Mesothelial cell of epicardium (in vitro differentiated cells): Measurements from ENCODE around the gene NPW. TPM values are rescaled to one million over a fixed set of nuclear protein-coding genes. Genes with fewer than 3 reads are reported as not detected.

Experiments used
- DNase-seq, 2 experiments: peaks; one replicate each; pipeline ENCODE4 v3.0.0; 2021; ENCODE audit warnings: low spot score in 2 of 2; ENCODE audit not compliant: unreplicated experiment in 2 of 2
- H3K27ac Mint-ChIP-seq: 2 replicates; pipeline ENCODE4 v1.8.0; 2021; ENCODE audit warnings: mixed read lengths
- H3K27me3 Mint-ChIP-seq: 2 replicates; pipeline ENCODE4 v1.8.0; 2021; ENCODE audit warnings: low read depth, mixed read lengths
- H3K36me3 Mint-ChIP-seq: 2 replicates; pipeline ENCODE4 v1.8.0; 2021; ENCODE audit warnings: mixed read lengths
- H3K4me1 Mint-ChIP-seq: 2 replicates; pipeline ENCODE4 v1.8.0; 2021; ENCODE audit warnings: mixed read lengths
- H3K4me3 Mint-ChIP-seq: 2 replicates; pipeline ENCODE4 v1.8.0; 2021; ENCODE audit warnings: mild to moderate bottlenecking, moderate library complexity, mixed read lengths
- H3K9me3 Mint-ChIP-seq: 2 replicates; pipeline ENCODE4 v1.8.0; 2021; ENCODE audit warnings: mixed read lengths
- total RNA-seq: library from RNA; stranded (reverse); gene quantifications from 3 replicates; pipeline ENCODE4 v1.2.1, GENCODE V29; 2021
- TF ChIP-seq, protein P1 (sequence below): fragments of 200-600 bp; sonication (generic); IDR thresholded peaks from one replicate; pipeline ENCODE4 v1.5.0; 2021; ENCODE audit warnings: antibody characterized with exemption; ENCODE audit not compliant: unreplicated experiment

Gene NPW
- total RNA-seq, 1 donor from 2014 or later = 14.0 TPM

- no peak for DNase-seq
- Mint-ChIP-seq H3K9me3 (no peaks in the 10 kb centered on the region), H3K4me1 (peaks cover 15% of the 10 kb centered on the region), H3K27ac (peak overlapping the region; percentile 30), H3K27me3 (peaks cover 52% of the 10 kb centered on the region), H3K4me3 (peak overlapping the region; percentile 72), H3K36me3 (peaks cover 9% of the 10 kb centered on the region)
- TF ChIP-seq, protein P1, sequence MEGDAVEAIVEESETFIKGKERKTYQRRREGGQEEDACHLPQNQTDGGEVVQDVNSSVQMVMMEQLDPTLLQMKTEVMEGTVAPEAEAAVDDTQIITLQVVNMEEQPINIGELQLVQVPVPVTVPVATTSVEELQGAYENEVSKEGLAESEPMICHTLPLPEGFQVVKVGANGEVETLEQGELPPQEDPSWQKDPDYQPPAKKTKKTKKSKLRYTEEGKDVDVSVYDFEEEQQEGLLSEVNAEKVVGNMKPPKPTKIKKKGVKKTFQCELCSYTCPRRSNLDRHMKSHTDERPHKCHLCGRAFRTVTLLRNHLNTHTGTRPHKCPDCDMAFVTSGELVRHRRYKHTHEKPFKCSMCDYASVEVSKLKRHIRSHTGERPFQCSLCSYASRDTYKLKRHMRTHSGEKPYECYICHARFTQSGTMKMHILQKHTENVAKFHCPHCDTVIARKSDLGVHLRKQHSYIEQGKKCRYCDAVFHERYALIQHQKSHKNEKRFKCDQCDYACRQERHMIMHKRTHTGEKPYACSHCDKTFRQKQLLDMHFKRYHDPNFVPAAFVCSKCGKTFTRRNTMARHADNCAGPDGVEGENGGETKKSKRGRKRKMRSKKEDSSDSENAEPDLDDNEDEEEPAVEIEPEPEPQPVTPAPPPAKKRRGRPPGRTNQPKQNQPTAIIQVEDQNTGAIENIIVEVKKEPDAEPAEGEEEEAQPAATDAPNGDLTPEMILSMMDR = no peak
Measured at GRCh38 chr16:1982991-1983543, 36.5 kb upstream of the NPW start.

GRCh38 chr16:1983544-1984346, 35.8 kb upstream of the NPW start, which contains the start of gene GFER:
GFER (plus strand) TSS chr16:1984193; CDS start chr16:1984219, 26 bp downstream.
- H3K9me3 Mint-ChIP-seq = no peaks in the 10 kb centered on the region
- peak within 1 kb of the TSS; percentile 87 for H3K27ac Mint-ChIP-seq
- peaks cover 15% of the 10 kb centered on the region for H3K4me1 Mint-ChIP-seq
- peaks cover 53% of the 10 kb centered on the region for H3K27me3 Mint-ChIP-seq
- DNase-seq = peak; percentile 71 to 85
- H3K4me3 Mint-ChIP-seq = peak within 1 kb of the TSS; percentile 83
- peaks cover 9% of the 10 kb centered on the region for H3K36me3 Mint-ChIP-seq
- TF ChIP-seq, protein P1 = no peak

GRCh38 chr16:1984347-1985225, 35.0 kb upstream of the NPW start:
- peaks cover 21% of the 10 kb centered on the region for H3K4me1 Mint-ChIP-seq
- peaks cover 9% of the 10 kb centered on the region for H3K36me3 Mint-ChIP-seq
- peaks cover 56% of the 10 kb centered on the region for H3K27me3 Mint-ChIP-seq
- peak overlapping the region; percentile 87 for H3K27ac Mint-ChIP-seq
- DNase-seq = no peak
- no peaks in the 10 kb centered on the region for H3K9me3 Mint-ChIP-seq
- TF ChIP-seq, protein P1 = no peak
- peak overlapping the region; percentile 83 for H3K4me3 Mint-ChIP-seq

GRCh38 chr16:1985466-1986150, 34.0 kb upstream of the NPW start:
- peaks cover 21% of the 10 kb centered on the region for H3K4me1 Mint-ChIP-seq

More at GRCh38 chr16:1985466-1986150, 34.0 kb upstream of the NPW start:
- H3K27ac Mint-ChIP-seq = no peak overlapping the region
- DNase-seq = no peak
- H3K36me3 Mint-ChIP-seq = peaks cover 9% of the 10 kb centered on the region
- no peaks in the 10 kb centered on the region for H3K9me3 Mint-ChIP-seq
- TF ChIP-seq, protein P1 = no peak
- H3K27me3 Mint-ChIP-seq = peaks cover 50% of the 10 kb centered on the region
- peak overlapping the region; percentile 83 for H3K4me3 Mint-ChIP-seq
